PC-9 (cell line): ENCODE measurements around the gene BCR.

Source experiments
- CTCF ChIP-seq: fragments of 200-600 bp; sonication (generic); conservative IDR thresholded peaks from 2 replicates; pipeline ENCODE4 v1.6.1; 2017; ENCODE audit warnings: mixed run types, antibody characterized with exemption, mild to moderate bottlenecking, moderate library complexity
- EZH2 ChIP-seq: fragments of 200-600 bp; sonication (generic); IDR thresholded peaks from 2 replicates; pipeline ENCODE4 v1.8.0; 2017; ENCODE audit warnings: antibody characterized with exemption, low read depth

- TF ChIP-seq CTCF (no peak), EZH2 (no peak)
Measured at GRCh38 chr22:23184100-23184763, 3.9 kb downstream of the BCR start.
